Astrocyte of the spinal cord (primary cell): ENCODE data around the gene CRIP2.

Experiments
- DNase-seq: peaks from one replicate; pipeline ENCODE4 v3.0.0; 2011; ENCODE audit warnings: low read depth, low spot score
- H3K4me3 ChIP-seq: 2 replicates; pipeline ENCODE4 v1.5.1; 2011; ENCODE audit warnings: low read depth, mild to moderate bottlenecking, low read length, moderate library complexity
- CTCF ChIP-seq: IDR thresholded peaks from 2 replicates; pipeline ENCODE4 v1.5.1; 2012; ENCODE audit warnings: low read depth, mild to moderate bottlenecking, low read length, inconsistent platforms
- in situ Hi-C: cut with HindIII; loops from 2 replicates; pipeline ENCODE4 v1.10.0; 2017; ENCODE audit warnings: low sequenced_read_pairs

The CRIP2 gene

DNA sequence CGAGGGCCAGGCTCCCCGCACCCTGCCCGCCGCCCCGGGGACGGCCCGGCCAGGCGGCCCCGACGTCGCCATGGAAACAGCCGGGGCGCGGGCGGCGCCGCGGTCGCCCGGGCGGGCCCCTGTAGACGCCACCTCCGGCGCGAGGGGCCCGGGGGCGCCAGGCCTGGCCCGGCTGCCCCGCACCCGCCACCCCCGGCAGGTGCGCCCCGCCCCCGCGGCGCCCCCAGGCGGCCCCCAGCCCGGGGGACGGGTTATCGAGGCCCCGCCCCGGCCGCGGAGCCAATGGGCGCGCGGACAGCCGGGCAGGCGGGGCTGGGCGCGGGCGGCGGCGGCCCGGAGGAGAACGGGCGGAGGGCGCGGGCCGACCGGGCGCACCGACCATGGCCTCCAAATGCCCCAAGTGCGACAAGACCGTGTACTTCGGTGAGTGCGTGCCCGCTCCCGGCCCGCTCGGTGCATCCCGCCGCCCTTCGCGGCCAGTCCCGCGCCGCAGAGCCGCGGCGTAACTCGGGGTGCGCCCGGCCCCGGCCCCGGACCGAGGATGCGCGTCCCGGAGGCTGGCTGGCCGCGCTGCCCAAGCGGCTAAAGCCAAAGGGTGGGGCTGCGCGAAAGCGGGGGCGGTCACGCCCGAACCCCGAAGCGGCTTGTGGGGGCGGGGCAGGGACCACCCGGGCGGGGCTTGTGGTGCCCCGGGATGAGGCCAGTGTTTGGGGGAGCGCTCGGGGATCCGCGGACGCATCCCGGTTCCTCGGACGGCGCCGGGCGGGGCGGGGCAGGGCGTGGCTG lies at the start of gene CRIP2:
Gene CRIP2 (plus strand): TSS at position 339 of the 786 bp plus-strand sequence. CDS start 42 bp downstream, at position 381.
- peak within 1 kb of the TSS; percentile 71 for H3K4me3 ChIP-seq
- DNase-seq, result peak; percentile 26
- in situ Hi-C loops, result no loop called here
- TF ChIP-seq CTCF, result no peak

- in situ Hi-C loops, result no loop called here
- H3K4me3 ChIP-seq, result no peak overlapping the region
- no peak for DNase-seq
- no peak for TF ChIP-seq CTCF
Measured at GRCh38 chr14:105424861-105425260, 49.8 kb upstream of the CRIP2 start.

DNA sequence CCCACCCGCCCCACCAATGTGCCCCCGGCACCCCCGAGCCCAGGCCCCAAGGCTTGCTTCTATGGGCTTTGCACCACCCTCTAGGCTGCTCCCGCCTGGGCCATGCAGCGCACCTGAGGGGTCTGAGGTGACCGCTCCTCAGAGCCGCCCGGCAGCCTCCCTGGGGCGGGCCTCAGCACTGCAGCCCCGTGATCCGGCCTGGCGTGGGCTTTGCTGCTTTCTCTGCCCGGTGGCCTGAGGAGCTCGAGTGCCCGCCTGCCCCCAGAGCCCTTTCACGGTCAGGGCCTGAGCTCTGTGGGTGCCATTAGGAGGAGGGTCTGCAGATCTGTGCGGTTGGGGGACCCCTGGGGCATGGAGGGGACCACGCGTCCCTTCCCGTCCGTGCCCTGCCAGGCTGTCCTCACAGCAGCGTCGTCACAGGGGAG lies 48.8 kb upstream of the CRIP2 start:
- in situ Hi-C loops, result no loop called here
- no peak for TF ChIP-seq CTCF
- H3K4me3 ChIP-seq, result no peak overlapping the region
- DNase-seq, result no peak

- no peak for DNase-seq
- no peak overlapping the region for H3K4me3 ChIP-seq
- in situ Hi-C loops, result no loop called here
- TF ChIP-seq CTCF, result no peak
Measured at GRCh38 chr14:105426416-105427130, 48.0 kb upstream of the CRIP2 start.

DNA sequence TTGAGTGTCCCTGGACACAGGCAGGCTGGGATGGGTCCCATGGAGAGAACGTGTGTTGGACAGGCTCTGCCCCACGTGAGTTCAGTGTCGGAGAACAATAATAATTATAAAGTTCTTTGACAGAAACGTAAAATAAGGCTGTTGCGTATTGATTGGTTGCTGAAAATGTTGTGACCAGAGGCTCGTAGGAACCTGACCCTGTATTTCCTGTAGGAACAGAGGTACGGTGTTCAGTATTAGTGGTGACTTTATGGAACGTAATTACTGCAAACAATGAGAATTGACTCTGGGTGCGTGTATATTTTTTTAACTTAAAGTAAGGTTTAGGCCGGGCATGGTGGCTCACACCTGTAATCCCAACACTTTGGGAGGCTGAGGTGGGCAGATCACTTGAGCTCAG lies 47.2 kb upstream of the CRIP2 start:
- no peak for TF ChIP-seq CTCF

DNA sequence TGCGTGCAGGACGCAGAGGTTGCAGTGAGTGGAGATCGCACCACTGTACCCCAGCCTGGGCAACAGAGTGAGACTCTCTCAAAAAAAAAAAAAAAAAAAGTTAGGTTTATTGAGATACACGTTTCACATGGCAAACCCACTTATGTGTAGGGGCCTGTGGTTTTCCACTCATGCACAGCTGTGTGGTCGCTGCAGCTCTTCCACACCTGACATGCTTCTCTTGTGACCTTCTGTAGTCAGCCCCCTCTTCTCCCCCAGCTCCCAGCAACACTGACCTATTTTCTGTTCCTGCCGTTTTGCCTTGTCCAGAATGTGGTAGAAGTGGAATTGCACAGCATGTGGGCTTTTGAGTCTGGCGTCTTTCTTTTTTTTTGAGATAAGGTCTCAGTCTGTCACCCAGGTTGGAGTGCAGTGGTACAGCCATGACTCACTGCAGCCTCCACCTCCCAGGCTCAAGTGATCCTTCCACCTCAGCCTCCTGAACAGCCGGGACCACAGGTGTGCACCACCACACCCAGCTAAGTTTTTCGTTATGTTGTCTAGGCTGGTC lies 46.6 kb upstream of the CRIP2 start:
- no peak for DNase-seq
- TF ChIP-seq CTCF, result no peak
- H3K4me3 ChIP-seq, result no peak overlapping the region
- in situ Hi-C loops, result no loop called here

More for the DNA sequence above, 47.2 kb upstream of the CRIP2 start:
- DNase-seq, result no peak
- in situ Hi-C loops, result no loop called here
- H3K4me3 ChIP-seq, result no peak overlapping the region
